GM15510 (cell line): Measurements from ENCODE around the gene ATP11B.
A peak's percentile ranks its signal among the peaks of the same experiment; 100 is the strongest.

ENCODE experiments used
- POLR2A ChIP-seq: IDR thresholded peaks from 3 replicates; pipeline ENCODE4 v1.6.1; 2011; ENCODE audit warnings: borderline replicate concordance; ENCODE audit not compliant: insufficient read length; ENCODE audit errors: extremely low read depth

The ATP11B gene

GRCh38 chr3:182792901-182793662 lies at the start of gene ATP11B:
ATP11B (plus strand) TSS chr3:182793504; CDS start chr3:182793760, 256 bp downstream.
- TF ChIP-seq POLR2A: peak; percentile 88

GRCh38 chr3:182746959-182747358 lies 46.3 kb upstream of the ATP11B start:
- no peak for TF ChIP-seq POLR2A

GRCh38 chr3:182755308-182755707 lies 38.0 kb upstream of the ATP11B start:
- TF ChIP-seq POLR2A: no peak

- TF ChIP-seq POLR2A: no peak
Measured at GRCh38 chr3:182755712-182756111, 37.6 kb upstream of the ATP11B start.

GRCh38 chr3:182760576-182761164 lies 32.6 kb upstream of the ATP11B start:
- TF ChIP-seq POLR2A: no peak

GRCh38 chr3:182763896-182764295 lies 29.4 kb upstream of the ATP11B start:
- no peak for TF ChIP-seq POLR2A

GRCh38 chr3:182765287-182765686 lies 28.0 kb upstream of the ATP11B start:
- no peak for TF ChIP-seq POLR2A

GRCh38 chr3:182766099-182766498 lies 27.2 kb upstream of the ATP11B start:
- TF ChIP-seq POLR2A: no peak

- TF ChIP-seq POLR2A: no peak
Measured at GRCh38 chr3:182768413-182768812, 24.9 kb upstream of the ATP11B start.

DNA sequence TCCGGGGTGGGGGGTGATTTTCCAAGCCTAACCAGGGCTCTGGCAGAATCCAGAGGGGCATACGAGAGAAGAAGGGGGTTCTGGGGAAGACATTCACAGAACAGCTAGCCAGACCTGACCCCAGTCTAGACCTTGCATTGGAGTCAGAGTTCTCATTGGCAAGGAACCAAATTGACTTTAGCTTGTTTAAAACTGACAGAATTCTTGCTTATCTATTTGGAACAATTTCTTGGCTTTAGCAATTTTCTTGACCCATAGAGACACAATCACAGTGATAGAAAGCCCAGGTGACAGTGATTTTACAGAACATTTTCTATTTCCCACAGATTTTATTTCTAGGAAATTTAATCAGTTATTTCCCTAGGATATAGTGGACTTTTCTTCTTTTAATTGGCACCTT lies 23.6 kb upstream of the ATP11B start:
- TF ChIP-seq POLR2A: no peak

DNA sequence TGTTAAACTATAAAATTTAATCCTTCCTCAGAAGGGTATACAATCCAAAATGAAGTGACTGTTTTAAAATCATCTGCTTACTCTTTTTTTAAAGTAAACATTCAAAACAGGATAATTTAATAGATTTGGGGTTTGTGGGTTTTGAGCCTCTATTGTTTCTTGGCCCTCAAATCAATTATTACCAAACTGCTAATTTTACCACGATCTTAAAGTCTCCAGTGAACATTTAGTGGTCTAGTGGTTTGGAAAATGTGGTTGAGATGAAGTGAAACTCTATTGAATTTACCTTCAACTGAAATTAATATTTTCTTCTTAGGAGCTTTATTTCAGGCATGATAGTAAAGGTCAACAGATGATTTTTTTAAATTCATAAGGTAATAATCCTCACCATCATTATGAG lies 11.2 kb upstream of the ATP11B start:
- TF ChIP-seq POLR2A: no peak

DNA sequence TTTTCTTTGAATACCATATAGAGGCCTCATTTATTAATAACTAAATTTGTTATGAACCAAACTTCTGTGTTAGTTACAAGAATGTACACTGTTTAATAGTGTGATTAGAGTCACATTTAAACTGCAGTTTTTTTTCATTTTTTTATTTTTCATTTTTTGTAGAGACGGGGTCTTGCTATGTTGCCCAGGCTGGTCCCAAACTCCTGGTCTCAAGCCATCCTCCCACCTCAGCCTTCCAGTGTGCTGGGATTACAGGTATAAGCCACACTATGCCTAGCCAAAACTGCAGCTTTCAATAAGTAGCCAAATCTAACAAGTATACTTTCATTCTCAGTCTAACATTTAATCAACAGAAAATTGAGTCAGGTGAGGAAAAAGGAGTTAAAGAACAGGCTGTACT lies 10.2 kb upstream of the ATP11B start:
- TF ChIP-seq POLR2A: no peak

DNA sequence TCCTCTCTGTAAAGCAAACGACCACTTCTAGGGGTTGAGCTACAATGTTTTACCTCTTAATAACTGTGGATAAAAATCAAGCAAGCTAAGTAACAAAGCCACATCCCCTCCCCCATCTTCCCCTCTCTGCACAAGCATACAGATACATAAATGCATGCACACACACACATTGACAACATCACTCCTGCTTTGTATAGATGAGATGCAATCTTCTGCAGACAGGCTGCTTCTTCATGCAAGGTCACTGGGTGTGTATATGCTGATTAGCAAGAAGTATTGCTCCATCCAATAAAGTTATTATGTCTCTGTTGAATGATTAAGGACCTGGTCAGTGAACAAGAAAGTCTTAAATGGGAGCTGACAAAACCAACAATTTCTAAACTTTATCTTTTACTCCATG lies 8.8 kb upstream of the ATP11B start:
- TF ChIP-seq POLR2A: no peak

GRCh38 chr3:182785142-182785541 lies 8.2 kb upstream of the ATP11B start:
- no peak for TF ChIP-seq POLR2A

DNA sequence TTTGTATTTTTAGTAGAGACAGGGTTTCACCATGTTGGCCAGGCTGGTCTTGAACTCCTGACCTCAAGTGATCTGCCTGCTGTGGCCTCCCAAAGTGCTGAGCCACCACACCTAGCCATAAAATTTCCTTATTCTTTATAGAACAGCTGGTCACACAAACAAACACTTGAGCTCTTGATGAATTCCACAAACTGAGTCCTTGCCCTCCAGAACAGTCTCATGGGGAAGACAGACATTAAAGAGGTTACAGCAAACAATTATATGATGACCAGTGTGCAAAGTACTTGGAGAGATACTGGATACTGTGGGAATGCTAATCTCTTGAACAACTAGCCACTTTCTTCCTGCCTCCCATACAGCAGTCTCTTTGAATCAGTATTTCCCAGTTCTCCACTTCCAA lies 7.5 kb upstream of the ATP11B start:
- no peak for TF ChIP-seq POLR2A

DNA sequence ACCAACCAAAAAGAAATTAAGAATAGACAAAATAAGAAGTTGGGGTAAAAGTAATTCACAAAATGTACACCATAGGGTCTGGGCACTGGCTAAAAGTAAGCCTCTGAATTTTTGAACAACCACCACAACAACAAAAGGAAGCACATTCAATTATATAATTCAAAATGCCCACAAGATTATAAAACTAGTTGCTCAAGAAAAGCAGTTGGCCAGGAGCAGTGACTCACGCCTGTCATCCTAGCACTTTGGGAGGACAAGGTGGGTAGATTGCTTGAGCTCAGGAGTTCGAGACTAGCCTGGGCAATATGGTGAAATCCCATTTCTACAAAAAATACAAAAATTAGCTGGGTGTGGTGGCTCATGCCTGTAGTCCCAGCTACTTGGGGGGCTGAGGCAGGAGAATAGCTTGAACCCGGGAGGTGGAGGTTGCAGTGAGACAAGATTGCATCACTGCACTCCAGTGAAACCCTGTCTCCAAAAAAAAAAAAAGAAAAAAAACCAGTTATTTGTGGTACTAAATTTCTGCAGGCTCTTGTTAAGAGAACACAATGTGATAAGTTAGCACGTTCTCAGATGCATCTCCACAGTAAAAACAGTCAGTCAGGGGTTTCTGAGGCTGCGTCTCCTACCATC lies 6.6 kb upstream of the ATP11B start:
- no peak for TF ChIP-seq POLR2A

DNA sequence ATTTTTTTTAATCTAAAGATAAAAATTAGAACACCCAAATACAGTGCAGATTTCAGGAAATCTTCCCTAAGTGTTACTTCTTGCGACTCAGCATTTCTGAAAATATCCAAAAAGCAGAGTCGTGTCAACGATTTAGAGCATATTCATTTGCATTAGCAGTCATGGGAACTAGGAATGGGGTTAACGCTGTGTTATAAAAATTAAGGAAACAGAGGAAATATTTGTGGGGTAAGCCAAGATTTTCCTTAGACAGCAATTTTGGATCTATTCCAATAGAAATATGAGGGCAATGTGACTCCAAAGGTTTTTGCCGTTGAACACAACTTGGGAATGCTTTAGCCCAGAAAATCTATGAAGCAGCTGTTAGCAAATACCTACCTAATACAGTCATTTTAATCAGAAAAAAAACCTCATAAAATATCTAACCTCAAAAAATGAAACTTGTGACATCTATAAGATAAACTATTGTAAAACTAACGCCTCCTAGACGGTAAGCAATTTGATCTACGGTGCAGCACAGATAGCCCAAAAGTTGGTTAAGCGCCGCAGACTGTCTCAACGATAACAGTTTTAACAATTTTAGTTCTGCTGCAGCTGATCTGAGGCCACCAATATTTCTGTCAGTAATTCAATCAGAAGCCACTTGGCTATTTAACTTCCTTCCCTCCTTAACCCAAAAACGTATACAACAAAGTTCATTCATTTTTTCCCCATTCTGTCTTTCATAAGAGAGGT lies 5.8 kb upstream of the ATP11B start:
- no peak for TF ChIP-seq POLR2A
